ENCODE data around the gene KIF17.

Gene KIF17

DNA sequence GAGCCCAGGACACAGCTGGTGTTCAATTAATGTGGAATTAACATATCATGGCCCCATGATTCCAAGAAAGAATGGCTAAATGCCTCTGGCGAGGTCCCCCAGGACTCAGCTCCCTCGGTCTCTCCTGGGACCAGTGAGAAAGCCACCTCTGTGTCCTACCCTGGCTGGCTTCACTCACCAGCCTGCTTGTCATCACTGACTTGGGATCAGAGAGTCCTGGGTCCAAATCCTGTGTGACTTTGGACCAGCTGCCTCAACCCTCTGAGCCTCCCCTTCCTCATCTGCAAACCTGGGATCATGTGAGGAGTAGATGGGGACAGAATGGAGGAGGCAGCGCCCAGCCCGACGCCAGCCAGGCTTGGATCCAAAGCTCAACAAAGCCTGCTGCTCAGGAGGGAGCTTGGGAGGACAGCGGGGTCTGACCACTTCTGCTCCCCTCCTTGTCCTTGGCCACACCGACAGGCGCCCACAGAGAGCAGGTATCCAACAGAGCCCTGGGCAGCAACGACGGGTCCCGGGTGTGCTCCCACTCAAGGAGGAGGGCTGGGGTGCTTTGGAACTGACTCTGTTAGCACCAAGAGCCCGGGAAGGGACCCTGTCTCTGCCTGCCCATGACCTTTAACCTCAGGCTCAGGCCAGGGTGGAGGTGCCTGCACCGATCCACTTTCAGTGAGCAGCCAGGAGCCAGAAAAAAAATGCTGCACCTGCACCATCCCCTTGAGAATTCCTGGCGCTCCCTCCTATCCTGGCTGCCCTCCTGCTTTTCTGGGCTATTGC, 11.5 kb upstream of the KIF17 start:
- Histone ChIP-seq H3K9me2 (replicated peaks; ENCODE audit: control insufficient read depth, low read length) (no peaks in the 10 kb centered on the region), H4K20me1 (ENCODE audit: control insufficient read depth, insufficient read depth, low read depth, low read length) (no peaks in the 10 kb centered on the region), H3K27ac (ENCODE audit: low read depth, low read length) (no peak overlapping the region), H3F3A (ENCODE audit: control insufficient read depth, insufficient read depth) (peaks cover 3% of the 10 kb centered on the region; the same call in 1 of the 2 replicates), H3K4me2 (ENCODE audit: low read length) (no peak overlapping the region), H3K79me2 (ENCODE audit: control insufficient read depth, low read length) (no peaks in the 10 kb centered on the region), H3K36me3 (ENCODE audit: control insufficient read depth, low read length) (no peaks in the 10 kb centered on the region), H3K4me1 (ENCODE audit: control insufficient read depth, low read length) (peaks cover 25% of the 10 kb centered on the region), H3K4me3 (ENCODE audit: low read length) (no peak overlapping the region), H3K9me3 (ENCODE audit: control insufficient read depth, insufficient read depth, low read length) (no peaks in the 10 kb centered on the region), H3K27me3 (ENCODE audit: control insufficient read depth, low read length) (peaks cover 58% of the 10 kb centered on the region)
- no peak for TF ChIP-seq EZH2phosphoT487 (IDR thresholded peaks at IDR 0.05; ENCODE audit: borderline replicate concordance, low read length)
- TF ChIP-seq, protein P1, sequence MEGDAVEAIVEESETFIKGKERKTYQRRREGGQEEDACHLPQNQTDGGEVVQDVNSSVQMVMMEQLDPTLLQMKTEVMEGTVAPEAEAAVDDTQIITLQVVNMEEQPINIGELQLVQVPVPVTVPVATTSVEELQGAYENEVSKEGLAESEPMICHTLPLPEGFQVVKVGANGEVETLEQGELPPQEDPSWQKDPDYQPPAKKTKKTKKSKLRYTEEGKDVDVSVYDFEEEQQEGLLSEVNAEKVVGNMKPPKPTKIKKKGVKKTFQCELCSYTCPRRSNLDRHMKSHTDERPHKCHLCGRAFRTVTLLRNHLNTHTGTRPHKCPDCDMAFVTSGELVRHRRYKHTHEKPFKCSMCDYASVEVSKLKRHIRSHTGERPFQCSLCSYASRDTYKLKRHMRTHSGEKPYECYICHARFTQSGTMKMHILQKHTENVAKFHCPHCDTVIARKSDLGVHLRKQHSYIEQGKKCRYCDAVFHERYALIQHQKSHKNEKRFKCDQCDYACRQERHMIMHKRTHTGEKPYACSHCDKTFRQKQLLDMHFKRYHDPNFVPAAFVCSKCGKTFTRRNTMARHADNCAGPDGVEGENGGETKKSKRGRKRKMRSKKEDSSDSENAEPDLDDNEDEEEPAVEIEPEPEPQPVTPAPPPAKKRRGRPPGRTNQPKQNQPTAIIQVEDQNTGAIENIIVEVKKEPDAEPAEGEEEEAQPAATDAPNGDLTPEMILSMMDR (IDR thresholded peaks at IDR 0.05; ENCODE audit: low read depth, low read length, poor library complexity, severe bottlenecking), result no peak

DNA sequence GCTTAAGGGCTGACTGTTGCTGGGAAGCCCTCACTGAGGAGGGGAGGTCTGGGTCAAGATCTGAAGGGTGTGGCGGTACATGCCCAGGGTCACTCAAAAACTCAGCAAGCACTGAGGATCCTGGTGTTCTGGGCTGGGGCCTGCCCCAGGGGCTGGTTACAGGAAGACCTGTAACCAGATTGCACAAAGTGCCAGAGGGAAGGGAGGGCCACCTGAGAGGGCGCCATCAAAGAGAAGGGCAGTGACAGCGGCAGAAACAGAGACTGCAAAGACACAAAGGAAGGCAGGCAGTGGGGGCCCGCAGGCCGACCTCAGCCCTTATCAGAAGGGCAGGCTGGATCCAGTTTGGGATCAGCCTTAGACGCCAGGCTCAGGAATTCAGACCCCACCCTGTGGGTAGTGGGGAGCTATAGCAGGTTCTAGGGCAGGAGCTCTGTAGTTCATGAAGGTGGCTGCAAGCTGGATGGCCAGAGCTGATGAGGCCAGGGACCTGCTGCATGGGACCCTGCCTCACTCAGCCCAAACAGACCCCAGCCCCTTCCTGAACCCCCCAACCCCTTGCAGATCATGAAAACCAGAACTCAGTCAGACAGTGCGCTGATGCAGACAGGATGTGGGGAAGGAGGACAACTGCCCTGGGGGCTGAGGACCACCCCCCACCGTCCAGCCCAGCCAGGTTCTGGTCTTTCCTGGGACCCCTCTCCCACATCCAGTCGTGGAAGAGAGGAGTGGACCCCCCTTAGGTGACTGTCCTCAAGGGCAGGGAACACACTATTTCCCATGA, 10.8 kb upstream of the KIF17 start:
- peaks cover 22% of the 10 kb centered on the region for H3K4me1 ChIP-seq (ENCODE audit: control insufficient read depth, low read length)
- no peaks in the 10 kb centered on the region for H4K20me1 ChIP-seq (ENCODE audit: control insufficient read depth, insufficient read depth, low read depth, low read length)
- H3K79me2 ChIP-seq (ENCODE audit: control insufficient read depth, low read length), result no peaks in the 10 kb centered on the region
- H3F3A ChIP-seq (ENCODE audit: control insufficient read depth, insufficient read depth), result peaks cover 3% of the 10 kb centered on the region; the same call in 1 of the 2 replicates
- H3K9me3 ChIP-seq (ENCODE audit: control insufficient read depth, insufficient read depth, low read length), result no peaks in the 10 kb centered on the region
- peaks cover 53% of the 10 kb centered on the region for H3K27me3 ChIP-seq (ENCODE audit: control insufficient read depth, low read length)
- H3K4me3 ChIP-seq (ENCODE audit: low read length), result no peak overlapping the region
- H3K27ac ChIP-seq (ENCODE audit: low read depth, low read length), result no peak overlapping the region
- no peaks in the 10 kb centered on the region for H3K36me3 ChIP-seq (ENCODE audit: control insufficient read depth, low read length)
- no peaks in the 10 kb centered on the region for H3K9me2 ChIP-seq (replicated peaks; ENCODE audit: control insufficient read depth, low read length)
- H3K4me2 ChIP-seq (ENCODE audit: low read length), result no peak overlapping the region
- TF ChIP-seq, protein P1 (IDR thresholded peaks at IDR 0.05; ENCODE audit: low read depth, low read length, poor library complexity, severe bottlenecking), result peak; percentile 19
- TF ChIP-seq EZH2phosphoT487 (IDR thresholded peaks at IDR 0.05; ENCODE audit: borderline replicate concordance, low read length), result no peak

DNA sequence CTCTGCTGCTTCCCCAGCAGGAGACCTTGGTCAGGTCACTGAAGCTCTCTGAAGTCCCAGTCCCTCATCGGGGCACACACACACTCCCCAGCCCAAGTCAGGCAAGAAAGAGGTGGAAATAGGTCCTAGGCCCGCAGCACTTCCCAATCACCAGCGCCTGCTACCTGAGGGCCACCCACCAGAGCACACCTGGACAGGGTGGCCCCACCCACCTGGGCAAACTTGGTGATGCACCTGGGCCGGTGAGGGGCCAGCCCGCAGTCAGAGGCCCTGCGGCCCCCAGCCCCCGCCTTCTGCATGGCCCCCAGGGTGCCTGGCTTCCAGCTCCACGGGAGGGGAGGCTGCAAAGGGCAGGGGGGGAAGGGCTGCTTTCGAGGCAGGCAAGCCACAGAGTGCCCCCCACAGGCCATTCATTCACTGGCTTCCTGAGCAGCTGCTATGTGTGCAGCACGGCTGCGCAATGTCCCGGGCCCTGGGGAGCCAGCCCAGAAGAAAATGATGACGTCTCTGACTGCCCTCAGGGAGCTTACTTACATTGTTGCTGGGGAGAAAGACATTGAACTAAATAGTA, 10.0 kb upstream of the KIF17 start:
- H3K4me1 ChIP-seq (ENCODE audit: control insufficient read depth, low read length), result peaks cover 15% of the 10 kb centered on the region

More for the DNA sequence above, 10.0 kb upstream of the KIF17 start:
- H3K4me3 ChIP-seq (ENCODE audit: low read length), result no peak overlapping the region
- H3K79me2 ChIP-seq (ENCODE audit: control insufficient read depth, low read length), result no peaks in the 10 kb centered on the region
- H3K9me3 ChIP-seq (ENCODE audit: control insufficient read depth, insufficient read depth, low read length), result no peaks in the 10 kb centered on the region
- no peak for TF ChIP-seq EZH2phosphoT487 (IDR thresholded peaks at IDR 0.05; ENCODE audit: borderline replicate concordance, low read length)
- TF ChIP-seq, protein P1 (IDR thresholded peaks at IDR 0.05; ENCODE audit: low read depth, low read length, poor library complexity, severe bottlenecking), result peak; percentile 61
- H3K27me3 ChIP-seq (ENCODE audit: control insufficient read depth, low read length), result peaks cover 47% of the 10 kb centered on the region
- no peaks in the 10 kb centered on the region for H3K36me3 ChIP-seq (ENCODE audit: control insufficient read depth, low read length)
- H3K4me2 ChIP-seq (ENCODE audit: low read length), result no peak overlapping the region
- no peaks in the 10 kb centered on the region for H3F3A ChIP-seq (ENCODE audit: control insufficient read depth, insufficient read depth)
- H3K9me2 ChIP-seq (replicated peaks; ENCODE audit: control insufficient read depth, low read length), result no peaks in the 10 kb centered on the region
- H3K27ac ChIP-seq (ENCODE audit: low read depth, low read length), result no peak overlapping the region
- H4K20me1 ChIP-seq (ENCODE audit: control insufficient read depth, insufficient read depth, low read depth, low read length), result no peaks in the 10 kb centered on the region

Data from DOHH2 (cell line).